Measurements from ENCODE around the gene SVIL.

- TF ChIP-seq CTCF (IDR thresholded peaks at IDR 0.05; ENCODE audit: low read length) (no peak), EZH2phosphoT487 (IDR thresholded peaks at IDR 0.05; ENCODE audit: low read length) (no peak), EZH2 (optimal IDR thresholded peaks at IDR 0.05; ENCODE audit: low read depth, low read length) (no peak)
Measured at GRCh38 chr10:29502351-29502750, 132.4 kb downstream of the SVIL start.

Measured in MM.1S (cell line).